ENCODE results near the gene SNRPB.
A peak's percentile ranks its signal among the peaks of the same experiment; 100 is the strongest.

SNRPB gene

DNA sequence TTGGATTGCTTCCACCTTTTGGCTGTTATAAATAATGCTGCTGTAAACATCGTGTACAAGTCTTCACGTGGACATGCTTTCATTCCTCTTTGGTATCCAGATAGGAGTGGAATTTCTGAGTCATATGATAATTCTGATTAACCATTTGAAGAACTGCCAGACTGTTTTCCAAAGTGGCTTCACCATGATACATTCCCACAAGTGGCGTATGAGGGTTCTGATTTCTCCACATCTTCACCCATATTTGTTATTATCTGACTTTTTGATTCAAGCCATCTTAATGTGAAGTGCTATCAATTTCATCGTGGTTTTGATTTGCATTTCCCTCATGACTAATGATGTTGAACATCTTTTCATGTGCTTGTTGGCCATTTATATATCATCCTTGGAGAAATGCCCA lies 2.9 kb upstream of the SNRPB start:
- no peak for DNase-seq

DNA sequence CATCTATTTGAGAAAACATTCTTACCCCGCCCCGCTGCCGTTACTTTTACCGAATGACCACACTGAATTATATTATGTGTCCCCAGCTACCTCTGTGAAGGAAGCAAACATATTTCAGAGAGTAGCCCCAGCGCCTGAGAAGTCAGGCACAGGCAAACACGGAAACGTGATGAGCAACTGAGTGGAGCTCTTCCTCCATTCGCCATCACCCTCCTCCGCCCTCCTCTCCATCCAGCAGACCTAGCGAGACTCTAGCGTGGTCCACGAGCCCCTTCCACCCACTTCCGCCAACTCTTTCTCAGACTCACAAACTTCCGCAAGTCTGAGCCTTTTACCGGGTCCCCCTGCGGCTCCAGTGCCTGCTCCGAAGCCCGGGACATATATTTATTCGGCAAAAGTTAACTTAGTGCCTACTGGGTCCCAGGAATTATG lies 582 bp downstream of the SNRPB start:
- DNase-seq = no peak

DNA sequence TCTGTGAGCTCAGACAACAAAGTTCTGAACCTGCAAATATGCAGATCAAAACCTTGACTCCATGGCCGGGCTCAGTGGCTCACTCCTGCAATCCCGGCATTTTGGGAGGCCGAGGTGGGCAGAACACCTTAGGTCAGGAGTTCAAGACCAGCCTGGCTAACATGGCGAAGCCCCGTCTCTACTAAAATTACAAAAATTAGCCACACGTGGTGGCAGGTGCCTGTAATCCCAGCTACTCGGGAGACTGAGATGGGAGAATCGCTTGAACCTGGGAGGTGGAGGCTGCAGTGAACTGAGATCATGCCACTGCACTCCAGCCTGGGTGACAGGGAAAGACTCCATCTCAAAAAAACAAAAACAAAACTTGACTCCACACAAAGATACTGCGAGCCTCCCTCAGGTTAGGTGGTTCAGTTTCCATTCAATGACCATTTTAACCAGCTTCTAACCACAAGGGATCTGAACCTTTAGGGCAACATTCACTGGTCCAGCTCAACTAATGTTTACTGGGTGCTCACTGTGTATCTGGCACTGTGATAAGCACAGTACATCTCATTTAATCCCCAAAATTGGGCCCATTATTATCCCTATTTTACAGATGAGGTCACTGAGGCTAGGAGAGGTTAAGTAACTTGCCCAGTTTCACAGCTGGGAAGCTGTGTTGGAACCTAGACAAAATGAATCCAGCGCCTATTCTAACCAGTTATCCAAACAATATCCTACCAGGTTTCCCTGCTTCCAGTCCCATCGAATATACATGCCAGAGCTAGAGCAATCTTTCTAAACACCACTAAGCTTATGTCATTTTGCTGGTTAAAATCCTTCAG lies 1.8 kb downstream of the SNRPB start:
- DNase-seq = no peak

DNA sequence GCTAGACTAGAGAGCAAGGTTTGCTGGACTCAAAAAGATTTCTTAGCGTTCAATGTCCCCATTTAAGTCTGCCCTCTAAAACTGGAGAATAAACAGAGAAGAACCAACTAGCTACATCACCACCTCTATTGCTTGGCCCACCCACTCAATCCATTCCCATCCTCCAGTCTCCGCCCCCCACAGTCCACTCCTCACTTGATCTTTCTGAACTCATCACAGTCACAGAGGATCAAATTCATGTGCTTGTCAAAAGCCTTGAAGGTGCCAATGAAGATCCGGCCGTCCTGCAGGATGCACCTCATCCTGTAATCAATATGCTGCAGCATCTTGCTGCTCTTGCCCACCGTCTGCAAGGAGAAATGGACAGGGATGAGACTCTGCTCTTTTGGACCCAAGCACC lies 3.2 kb downstream of the SNRPB start:
- no peak for DNase-seq

DNA sequence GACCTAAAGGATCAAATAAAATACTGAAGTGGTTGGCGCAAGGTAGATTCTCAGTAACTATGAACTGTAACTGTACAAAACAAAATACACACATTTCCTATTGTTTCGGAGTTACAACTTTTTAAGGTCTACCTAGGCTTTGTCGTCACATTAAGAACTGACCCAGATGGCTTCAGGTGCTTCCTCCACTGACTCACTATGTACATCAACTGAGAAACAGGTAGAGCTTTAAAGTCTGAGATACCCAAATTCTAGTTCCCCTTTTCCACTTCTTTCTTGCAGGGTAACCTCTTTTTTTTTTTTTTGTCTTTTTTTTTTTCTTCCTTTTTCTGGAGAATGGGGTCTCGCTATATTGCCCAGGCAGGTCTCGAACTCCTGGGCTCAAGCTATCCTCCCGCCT lies 5.5 kb downstream of the SNRPB start:
- no peak for DNase-seq

DNA sequence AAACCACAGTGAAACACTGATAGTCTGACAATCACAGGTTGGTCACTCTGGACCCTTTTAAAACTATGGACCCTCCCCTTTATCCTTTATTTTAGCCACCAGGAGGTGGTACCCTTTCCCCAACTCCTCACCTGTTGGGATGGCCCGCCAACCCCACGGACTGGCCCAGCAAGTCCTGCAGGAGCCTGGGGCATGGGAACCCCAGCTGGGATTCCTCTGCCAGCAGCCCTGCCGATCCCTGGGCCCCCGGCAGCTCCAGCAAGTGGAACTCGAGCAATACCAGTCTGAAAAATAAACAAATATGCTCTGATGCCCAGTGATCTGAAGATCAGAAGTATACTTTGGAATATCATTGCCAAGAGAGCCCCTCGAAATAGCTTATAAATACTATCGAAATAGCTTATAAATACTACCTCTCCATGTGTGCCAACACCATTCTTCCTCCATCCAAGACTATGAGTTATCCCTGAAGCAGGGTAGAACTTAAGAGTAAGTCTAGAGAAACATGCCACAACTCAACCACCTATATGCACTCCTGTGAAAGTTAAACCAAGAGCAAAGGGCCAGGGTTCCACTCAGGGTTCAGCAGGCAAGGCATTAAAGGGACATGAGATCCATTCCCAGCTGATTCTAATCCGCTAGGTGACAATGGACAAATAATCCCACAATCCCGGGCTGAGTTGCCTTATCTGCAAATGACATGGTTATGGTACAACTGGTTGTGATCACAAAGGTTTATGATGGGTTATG lies 6.8 kb downstream of the SNRPB start:
- DNase-seq = no peak

DNA sequence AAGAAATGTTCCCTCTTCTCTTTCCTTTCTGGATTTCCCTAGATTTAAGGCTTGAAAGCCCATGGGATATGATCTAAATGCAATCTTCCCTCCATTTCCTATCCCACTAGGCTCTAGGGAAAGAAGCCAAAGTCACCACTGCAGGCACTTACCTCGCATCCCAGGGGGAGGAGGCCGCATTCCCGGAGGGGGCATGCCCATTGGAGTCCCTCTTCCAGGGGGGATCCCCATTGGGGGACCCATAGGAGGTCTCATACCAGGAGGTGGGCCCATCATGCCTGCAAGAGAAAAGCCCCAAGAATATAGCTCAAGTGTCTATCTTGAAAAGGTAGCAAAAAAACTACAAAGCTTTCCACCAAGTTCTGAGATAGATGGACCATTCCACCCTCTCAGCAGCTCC lies 8.1 kb downstream of the SNRPB start:
- no peak for DNase-seq

DNA sequence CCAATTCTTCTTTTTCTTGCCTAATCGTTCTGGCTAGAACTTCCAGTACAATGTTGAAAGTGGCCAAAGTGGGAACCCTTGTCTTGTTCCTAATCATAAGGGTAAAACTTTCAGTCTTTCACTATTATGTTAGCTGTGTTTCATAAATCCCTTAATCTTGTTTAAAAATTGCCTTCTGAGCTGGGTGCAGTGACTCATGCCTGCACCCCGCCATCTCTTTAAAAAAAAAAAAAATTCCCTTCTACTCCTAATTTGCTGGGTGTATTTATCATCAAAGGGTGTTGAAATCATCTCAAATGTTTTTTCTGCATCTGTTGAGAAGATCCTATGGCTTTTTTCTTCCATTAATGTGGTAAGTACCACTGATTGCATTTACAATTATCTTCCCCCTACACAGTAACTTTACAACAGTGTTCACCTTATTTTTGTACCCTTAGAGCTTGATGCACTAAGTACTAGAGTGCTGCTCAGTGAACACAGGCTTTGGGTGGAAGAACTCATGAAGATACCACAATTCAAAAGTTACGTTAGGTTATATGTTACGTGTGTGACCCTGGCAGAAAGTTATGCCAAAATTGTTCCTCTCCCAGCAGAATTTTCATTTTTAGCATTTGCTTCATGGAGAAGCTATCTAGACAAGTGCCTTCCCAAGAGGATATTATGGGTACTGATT lies 9.7 kb downstream of the SNRPB start:
- no peak for DNase-seq

DNA sequence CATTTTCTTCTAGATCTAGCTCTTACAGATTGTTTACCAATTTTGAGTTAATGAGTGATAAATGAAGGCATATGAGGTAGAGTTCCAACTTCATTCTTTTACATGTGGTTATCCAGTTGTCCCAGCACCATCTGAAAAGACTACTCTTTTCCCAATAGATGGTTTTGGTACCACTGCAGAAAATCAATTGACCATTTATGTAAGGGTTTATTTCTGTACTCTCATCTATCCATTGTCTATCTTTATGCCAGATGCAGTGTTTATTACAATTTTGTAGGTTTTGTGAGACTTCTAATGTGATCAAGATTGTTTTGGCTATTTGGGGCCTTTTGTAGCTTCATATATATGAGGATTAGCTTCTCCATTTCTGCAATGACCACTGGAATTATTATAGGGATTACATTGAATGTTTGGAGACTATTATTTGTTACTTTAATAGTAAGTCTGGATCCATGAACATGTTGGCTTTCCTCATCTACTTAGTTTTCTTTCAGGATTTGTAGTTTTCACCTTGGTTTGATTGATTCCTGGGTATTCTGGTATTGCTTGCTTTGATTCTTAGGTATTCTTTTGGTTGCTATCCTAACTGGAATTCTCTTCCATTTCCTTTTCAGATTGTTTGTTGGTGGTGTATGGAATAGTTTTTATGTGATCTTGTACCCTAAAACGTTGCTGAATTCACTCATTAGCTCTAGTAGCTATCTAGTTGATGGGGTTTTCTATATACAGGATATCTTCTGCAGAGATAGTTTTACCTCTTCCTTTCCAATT lies 10.4 kb downstream of the SNRPB start:
- DNase-seq = no peak

DNA sequence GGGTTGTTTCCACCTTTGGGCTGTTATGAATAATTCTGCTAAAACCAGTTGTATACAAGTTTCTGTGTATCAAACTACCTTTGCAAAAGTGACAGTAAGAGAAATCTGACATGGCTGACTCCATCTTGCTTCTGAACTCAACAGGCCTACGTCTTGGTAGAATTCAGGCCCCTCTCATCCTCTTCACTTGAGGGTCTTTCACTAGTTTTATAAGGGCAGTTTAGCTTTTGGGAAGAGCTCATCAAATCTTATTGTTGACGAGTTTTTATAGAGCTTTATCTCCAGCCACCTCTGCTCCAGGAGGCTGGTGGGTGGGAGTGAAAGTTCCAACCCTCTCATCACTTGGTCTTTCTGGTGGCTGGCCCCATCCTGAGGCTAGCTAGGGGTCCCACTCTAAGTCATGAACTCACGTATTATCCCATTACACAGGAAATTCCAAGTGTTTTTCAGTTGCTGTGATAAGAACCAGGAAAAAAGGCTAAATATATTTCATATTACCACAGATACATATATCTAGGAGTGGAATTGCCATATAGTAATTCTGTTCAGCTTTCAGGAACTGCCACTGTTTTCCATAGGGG lies 11.6 kb downstream of the SNRPB start:
- DNase-seq = no peak

DNA sequence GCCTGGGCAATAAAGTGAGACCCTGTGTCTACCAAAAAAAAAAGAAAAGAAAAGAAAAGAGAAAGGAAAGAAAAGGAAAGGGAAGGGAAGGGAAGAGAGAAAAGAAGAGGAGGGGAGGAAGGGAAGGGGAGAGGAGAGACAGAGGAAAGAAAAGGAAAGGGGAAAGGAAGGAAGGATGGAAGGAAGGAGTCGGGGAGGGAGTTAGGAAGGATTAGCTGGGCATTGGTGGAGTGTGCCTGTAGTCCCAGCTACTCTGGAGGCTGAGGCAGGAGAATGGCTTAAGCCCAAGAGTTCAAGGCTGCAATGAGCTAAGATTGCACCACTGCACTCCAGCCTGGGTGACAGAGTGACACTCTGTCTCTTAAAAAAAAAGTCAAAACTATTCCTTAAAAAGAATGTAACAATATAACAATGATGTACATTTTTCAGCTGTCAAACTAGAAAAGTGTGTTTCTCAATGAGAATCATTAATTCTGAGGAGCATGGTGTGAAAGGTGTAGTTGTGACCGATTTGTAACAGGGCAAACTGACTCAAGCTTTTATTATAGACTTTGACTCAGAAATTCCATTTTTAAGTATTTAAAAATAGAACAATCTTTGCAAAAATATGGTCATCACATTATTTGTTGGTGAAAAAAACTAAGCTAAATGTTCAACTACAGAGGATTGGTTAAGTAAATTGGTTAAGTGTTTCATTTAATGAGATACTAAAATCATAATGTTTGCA lies 14.7 kb downstream of the SNRPB start:
- no peak for DNase-seq

DNA sequence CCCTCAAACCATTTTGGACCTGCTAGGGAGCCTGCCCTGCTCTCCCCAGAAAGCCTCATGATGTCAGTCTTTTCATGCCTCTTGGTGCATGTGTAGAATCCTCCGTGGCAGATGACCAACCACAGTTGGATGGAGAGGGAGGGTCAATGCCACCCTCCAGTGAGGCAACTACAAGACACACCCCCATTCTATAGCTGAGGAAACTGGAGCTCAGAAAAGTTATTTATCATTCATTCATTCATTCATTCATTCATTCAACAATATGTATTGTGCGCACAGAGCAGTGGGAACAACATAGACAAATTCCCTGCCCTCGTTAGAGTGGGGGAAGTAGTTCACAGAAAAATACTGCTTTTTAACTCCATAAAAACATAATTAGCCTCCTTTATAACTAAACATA lies 16.8 kb downstream of the SNRPB start:
- no peak for DNase-seq

DNA sequence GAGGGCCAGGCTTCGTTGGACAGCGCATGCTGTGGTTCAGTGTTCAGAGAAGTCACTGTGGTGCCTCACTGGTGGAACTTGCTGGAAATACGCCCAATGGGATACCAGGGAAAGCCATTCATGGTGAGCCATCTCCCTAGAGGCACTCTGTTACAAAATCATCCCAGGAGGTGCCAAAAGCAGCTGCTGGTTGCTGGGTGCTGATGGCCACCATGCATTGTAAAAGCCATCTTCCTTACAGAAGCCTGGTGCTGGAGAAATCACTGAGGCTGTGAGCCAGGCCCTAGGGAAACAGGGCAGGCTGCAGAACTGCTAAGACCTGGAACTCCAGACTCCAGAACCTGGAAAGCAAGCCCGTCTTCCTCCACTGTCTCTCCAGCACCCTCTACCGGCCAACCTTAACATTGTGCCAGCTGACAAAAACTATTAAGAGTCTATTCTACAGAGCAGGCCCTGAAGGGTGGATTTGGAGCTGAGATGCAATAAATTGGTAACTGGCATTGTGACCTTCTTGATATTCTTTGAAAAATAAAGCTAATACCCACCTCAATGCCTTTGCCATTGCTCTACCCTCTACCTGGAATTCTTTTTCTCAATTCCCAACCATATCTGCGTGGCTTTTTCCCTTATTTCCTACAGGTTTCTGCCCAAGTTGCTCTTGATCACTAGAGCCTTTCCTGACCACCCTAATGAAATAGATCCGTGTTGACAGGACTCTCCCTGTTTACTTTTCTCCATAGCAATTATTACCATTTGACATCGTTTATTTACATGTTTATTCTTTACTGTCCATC lies 18.5 kb downstream of the SNRPB start:
- peak; percentile 87 for DNase-seq

DNA sequence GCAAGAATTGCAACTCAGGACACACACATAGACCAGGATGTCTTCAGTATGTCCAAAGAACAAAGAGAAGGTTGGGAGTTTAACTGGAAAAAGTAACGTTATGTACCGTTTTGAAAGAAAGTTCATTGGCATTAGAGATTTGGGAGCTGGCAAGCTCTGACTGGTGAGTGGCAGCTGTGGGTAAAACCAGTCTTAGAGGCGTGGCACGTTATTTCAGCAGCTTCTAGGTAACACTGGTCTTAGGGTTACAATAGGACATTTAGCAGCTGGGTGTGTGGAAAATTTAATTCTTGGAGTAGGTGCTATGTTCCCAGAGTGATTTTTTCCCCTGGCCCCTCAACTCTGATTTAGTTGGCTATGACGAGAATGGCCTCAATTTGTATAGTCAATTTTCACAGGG lies 19.2 kb downstream of the SNRPB start:
- DNase-seq = no peak

DNA sequence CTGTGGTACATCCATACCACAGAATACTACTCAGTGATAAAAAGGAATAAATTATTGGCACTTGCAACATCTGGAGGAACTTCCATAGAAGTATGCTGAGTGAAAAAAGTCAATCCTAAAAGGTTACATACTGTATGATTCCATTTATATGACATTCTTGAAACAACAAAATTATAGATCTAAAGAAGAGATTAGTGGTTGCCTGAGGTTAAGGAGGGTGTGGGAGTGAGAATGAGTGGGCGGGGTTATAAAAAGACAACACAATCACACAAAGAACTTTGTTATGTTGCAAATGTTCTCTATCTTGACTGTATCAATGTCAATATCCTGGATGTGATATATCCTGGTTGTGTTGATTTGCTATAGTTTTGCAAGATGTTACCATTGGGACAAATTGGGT lies 21.2 kb downstream of the SNRPB start:
- no peak for DNase-seq

DNA sequence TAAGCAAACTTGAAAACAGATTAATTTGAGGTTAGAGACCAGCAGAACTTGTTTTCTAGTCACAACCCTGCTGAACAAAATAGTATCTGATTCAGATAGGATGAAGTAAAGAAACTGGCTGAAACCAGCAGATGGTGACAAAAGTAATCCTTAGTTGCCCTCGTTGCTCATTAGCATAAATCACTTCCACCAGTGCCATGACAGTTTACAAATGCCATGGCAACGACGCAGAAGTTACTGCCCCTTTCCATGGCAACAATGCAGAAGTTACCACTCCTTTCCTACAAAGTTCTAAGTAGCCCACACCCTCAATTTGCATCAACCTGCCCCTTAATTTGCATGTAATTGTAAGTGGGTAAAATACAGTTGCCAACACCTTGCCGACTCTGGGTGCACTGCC lies 23.7 kb downstream of the SNRPB start:
- no peak for DNase-seq

DNA sequence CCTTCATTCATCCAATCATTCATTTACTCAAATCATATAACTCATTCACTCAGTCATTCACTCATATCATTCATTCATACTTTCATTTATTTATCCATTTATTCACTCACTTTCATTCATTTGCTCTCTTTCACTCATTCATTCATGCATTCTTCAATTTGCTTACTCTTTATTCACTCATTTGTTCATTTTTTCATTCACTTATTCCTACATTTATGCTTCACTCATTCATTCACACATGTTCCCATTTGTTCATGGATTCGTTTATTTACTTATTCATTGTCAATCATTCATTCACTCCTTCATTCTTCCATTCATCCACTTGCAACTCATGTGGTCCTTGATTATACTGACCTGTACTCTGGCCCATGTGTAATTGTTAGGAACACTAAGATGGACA lies 39.4 kb downstream of the SNRPB start:
- DNase-seq = no peak

DNA sequence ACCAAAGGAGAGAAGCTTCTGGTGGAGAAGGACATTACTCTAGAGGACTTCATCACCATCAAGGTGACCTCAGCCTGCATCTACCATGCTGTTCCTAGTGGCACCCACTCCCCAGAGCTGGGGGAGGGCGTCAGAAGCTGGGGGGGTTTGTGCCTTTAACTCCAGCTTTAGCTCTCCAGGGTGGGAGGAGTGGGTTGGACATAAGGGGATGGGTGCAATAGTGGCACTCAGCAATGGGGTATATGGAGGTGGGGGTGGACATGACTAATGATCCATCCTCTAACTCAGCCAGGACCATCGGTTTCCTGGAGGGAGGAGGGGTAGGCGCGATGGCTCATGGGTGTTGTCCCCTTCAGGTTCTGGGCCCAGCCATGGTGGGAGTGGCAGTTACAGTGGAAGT lies 40.1 kb downstream of the SNRPB start:
- DNase-seq = no peak

DNA sequence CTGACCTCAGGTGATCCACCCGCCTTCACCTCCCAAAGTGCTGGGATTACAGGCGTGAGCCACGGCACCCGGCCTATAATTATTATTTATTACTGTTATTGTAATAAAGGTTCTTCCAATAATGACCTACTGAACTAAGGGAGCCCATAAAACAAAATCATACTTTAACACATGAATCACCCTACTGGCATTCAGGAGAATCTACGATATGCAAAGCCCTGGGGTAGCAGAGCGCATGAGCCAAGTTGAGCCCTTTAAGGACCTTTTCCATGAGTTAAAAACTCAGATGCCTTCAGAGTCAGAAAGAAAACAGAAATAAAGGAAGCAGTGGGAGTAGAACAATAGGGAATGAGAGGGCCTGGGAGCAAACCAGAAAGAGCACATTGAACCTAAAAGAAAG lies 41.5 kb downstream of the SNRPB start:
- no peak for DNase-seq

DNA sequence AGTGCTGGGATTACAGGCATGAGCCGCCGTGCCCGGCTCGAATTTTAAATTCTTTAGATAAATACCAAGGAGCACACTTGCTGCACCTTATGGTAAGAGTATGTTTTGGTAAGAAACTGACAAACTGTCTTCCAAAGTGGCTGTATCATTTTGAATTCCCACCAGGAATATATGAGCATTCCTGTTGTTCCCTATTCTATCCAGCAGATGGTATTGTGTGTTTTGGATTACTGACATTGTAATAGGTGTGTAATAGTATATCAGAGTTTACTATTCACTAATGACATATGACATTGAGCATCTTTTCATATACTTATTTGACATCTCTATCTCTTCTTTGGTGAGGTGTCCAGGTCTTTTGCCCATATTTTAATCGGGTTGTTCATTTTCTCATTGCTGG lies 49.3 kb downstream of the SNRPB start:
- no peak for DNase-seq

DNA sequence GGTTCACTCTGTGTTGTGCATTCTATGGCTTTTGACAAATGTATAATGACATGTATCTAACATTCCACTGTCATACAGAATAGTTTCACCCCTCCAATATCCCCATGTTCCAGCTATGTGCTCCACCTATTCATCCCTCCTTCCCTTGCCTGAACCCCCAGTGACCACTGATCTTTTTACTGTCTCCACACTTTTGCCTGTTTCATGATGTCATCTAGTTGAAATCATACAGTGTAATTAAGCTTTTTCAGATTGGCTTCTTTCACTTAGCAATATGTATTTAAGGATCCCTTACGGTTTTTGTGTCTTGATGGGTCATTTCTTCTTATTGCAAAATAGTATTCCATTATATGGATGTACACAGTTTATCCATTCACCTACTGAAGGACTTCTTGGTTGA lies 50.1 kb downstream of the SNRPB start:
- no peak for DNase-seq

All from eye (tissue), 1 donor.